GM21737 (cell line): ENCODE results near the gene SLC49A4.
"Not testable (repeated sequence)": the region's sequence is repeated elsewhere in the genome, so short reads cannot be mapped to it uniquely, and the experiment has no call there.

Experiments used
- ATAC-seq: cut with Tn5 transposase; IDR thresholded peaks from one replicate; pipeline ENCODE4 v1.9.1; 2021; ENCODE audit warnings: mild to moderate bottlenecking, moderate library complexity; ENCODE audit not compliant: unreplicated experiment

The SLC49A4 gene, protein sequence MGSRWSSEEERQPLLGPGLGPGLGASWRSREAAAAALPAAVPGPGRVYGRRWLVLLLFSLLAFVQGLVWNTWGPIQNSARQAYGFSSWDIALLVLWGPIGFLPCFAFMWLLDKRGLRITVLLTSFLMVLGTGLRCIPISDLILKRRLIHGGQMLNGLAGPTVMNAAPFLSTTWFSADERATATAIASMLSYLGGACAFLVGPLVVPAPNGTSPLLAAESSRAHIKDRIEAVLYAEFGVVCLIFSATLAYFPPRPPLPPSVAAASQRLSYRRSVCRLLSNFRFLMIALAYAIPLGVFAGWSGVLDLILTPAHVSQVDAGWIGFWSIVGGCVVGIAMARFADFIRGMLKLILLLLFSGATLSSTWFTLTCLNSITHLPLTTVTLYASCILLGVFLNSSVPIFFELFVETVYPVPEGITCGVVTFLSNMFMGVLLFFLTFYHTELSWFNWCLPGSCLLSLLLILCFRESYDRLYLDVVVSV

GRCh38 chr3:122794779-122795673, at the start of gene SLC49A4:
Gene SLC49A4 (plus strand): TSS chr3:122795069. CDS start chr3:122795193, 124 bp downstream.
- peak; percentile 72 for ATAC-seq

DNA sequence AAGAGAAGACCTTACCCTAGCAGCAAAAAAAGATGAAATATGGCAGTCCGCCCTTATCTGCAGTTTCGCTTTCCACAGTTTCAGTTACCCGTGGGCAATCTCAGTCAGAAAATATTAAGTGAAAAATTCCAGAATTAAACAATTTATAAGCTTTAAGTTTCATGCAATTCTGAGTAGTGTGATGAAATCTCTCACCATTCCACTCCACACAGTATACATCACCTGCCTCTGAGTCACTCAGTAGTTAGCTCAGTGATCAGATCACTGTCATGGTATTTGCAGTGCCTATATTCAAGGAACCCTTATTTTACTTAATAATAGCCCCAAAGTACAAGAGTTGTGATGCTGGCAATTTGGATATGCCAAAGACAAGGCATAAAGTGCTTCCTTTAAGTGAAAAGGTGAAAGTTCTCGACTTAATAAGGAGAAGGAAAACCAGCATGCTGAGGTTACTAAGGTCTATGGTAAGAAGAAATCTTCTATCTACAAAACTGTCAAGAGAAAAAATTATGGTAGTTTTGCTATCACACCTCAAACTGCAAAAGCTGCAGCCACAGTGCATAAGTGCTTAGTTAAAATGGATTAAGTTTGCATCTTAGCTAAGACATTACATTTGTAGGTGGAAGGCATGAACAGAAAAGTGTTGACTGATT, 49.4 kb upstream of the SLC49A4 start:
- no peak for ATAC-seq

DNA sequence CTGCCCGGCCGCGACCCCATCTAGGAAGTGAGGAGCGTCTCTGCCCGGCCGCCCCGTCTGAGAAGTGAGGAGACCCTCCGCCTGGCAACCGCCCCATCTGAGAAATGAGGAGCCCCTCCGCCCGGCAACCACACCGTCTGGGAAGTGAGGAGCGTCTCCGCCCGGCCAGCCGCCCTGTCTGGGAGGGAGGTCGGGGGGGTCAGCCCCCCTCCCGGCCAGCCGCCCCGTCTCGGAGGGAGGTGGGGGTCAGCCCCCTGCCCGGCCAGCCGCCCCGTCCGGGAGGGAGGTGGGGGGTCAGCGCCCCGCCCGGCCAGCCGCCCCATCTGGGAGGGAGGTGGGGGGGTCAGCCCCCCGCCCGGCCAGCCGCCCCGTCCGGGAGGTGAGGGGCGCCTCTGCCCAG, 47.6 kb upstream of the SLC49A4 start:
- not testable (repeated sequence) for ATAC-seq

DNA sequence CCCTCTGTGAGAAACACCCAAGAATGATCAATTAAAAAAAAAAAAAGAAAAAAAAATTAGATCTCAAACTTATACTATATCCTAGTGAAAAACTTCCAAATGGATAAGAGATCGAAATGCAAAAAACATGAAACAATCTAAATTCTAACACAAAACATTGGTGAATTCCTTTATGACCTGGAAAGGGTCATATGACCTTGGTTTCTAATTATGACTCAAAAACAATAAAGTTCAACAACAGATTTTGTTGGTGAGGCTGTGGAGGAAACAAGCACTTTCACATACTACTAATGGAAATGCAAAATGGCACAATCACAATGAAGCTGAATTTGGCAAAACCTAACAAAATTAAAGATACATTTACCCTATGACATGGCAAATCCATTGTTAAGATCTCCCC, 46.5 kb upstream of the SLC49A4 start:
- ATAC-seq: no peak

GRCh38 chr3:122754929-122755328, 39.9 kb upstream of the SLC49A4 start:
- no peak for ATAC-seq

GRCh38 chr3:122755491-122755890, 39.4 kb upstream of the SLC49A4 start:
- no peak for ATAC-seq

GRCh38 chr3:122758877-122759560, 35.9 kb upstream of the SLC49A4 start:
- no peak for ATAC-seq

GRCh38 chr3:122760453-122761271, 34.2 kb upstream of the SLC49A4 start:
- ATAC-seq: no peak

DNA sequence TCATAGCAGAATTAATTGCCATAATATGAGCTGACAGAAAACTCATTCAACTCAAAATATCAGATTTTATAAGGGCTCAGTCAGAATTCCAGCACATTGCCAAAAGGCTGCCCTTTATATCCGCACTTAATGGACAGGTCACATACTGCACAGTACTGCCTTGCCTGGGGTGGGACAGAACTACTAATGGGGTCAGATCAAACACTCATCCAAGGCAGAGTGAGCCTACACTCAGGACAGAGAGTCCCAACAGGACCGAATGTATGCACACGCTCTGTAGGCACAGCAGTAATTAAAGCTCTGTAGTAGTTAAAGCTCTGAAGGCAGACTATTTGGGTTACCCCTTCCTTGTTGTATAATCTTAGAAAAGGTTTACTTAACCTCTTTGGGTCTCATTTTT, 28.4 kb upstream of the SLC49A4 start:
- no peak for ATAC-seq

GRCh38 chr3:122767540-122768372, 27.1 kb upstream of the SLC49A4 start:
- no peak for ATAC-seq

DNA sequence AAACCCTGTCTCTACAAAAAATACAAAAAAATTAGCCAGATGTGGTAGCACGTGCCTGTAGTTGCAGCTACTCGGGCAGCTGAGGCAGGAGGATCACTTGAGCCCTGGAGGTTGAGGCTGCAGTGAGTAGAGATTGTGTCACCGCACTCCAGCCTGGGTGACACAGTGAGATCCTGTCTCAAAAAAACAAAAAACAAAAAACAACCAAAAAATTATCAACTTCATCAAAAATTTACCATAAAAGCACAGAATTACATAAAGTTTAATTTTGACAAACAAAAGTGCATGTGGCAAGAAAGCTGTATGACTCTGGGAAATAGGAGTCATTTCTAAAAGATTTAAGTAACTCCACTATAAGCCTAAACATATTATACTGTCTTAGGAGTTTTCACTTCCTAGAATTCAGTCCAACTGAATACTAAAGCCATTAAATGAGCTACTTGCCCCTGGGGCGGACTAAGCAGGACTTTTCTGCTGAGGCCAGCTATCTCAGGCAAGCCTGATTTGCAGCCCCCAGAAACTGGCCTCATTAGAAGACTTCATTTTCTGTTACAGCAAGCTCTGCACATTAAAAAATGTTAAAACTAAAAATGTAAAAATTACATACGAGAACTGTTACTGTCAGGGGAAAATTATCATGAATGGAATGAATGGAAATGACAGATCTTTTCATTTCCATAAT, 24.2 kb upstream of the SLC49A4 start:
- ATAC-seq: no peak

- ATAC-seq: no peak
These were observed 22.0 kb upstream of the SLC49A4 start for GRCh38 chr3:122772827-122773226.

GRCh38 chr3:122773944-122774509, 20.8 kb upstream of the SLC49A4 start:
- ATAC-seq: no peak

GRCh38 chr3:122774564-122774963, 20.3 kb upstream of the SLC49A4 start:
- no peak for ATAC-seq

GRCh38 chr3:122776675-122777468, 18.0 kb upstream of the SLC49A4 start:
- ATAC-seq: no peak

DNA sequence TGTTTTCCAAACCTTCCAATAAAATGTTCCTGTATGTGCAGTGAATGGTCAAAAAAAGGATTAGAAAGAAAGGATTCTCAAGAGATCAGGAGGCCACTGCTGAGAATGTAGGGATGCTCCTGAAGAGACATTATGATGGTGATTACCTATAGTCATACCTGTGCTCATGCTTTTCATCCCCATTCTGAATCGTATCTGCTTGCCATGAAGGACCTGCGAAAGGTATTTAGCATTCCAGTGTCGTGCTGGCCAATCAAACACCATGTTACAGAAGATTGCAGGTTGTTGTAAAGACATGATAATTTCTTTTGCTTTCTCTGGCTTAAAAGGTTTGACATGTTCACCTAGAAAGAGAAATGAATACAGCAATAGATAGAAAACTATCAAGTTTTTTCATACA, 17.3 kb upstream of the SLC49A4 start:
- no peak for ATAC-seq

DNA sequence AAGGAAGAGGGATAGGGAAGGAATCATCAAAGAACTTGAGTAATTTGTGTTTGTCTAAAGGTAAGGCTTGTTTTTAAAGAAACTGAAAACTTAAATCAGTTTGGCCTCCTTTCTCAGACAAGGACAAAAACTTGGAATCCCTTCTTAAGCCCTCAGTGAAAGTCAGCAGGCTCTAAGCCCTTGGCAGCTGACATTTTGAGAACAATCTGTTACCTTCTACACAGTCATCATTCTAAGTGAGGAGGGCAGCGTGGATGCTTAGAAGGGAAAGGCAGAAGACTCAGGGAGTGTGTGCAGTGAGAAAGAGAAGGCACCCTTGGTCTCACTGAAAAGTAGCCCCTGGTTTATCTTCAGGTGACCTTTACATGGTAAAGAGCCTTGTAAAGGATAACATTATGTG, 12.1 kb upstream of the SLC49A4 start:
- no peak for ATAC-seq
